ENCODE measurements around the gene LRBA. TPM values are rescaled to one million over a fixed set of nuclear protein-coding genes. Genes with fewer than 3 reads are reported as not detected.

The LRBA gene
- total and polyA plus RNA-seq, 2 of the 4 experiments (the other 2 are of a cell fraction) = 10.2 to 51.6 TPM

DNA sequence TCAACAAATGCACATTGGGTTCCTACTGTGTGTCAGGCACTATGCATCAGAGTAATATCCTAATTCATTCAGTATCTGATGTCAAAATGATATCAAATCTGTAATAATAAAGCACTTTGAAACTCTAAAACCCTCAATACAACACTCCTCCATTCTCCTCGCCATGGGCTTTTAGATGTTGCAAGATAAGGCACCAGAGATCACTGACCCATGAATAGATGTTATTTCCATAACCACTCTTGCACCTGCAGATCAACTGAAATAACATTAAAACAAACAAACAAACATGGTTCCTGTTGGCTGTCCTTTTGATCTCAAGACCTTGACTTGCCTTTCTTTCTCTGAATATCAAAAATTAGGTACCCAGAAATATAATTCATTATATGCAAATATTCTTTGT, 333.0 kb downstream of the LRBA start:
- intact Hi-C loops (cut with micrococcal nuclease) = loop anchor here (5.0 kb wide), 1 partner anchor 50 kb away; no protein-coding TSS in a partner anchor

More for the DNA sequence above, 333.0 kb downstream of the LRBA start:
- Histone ChIP-seq H2BK120ac (ENCODE audit: low read depth, low read length) (no peak overlapping the region), H3K36me3 (ENCODE audit: control insufficient read depth, insufficient read depth, low read length) (no peaks in the 10 kb centered on the region), H2AFZ (replicated peaks; ENCODE audit: low read length, poor library complexity) (no peak overlapping the region), H3K56ac (ENCODE audit: extremely low read depth, insufficient read depth, low read length) (no peak overlapping the region), H3K4me1 (ENCODE audit: control insufficient read depth, insufficient read depth, low read length) (no peaks in the 10 kb centered on the region), H2BK20ac (ENCODE audit: low read depth, low read length) (no peak overlapping the region), H2BK5ac (ENCODE audit: low read depth, low read length, poor library complexity, severe bottlenecking) (no peak overlapping the region), H3K14ac (replicated peaks; ENCODE audit: low read depth, low read length) (no peak overlapping the region), H3K4me3 (ENCODE audit: insufficient read depth, low read depth, low read length) (no peak overlapping the region), H2BK15ac (ENCODE audit: low read depth, low read length) (no peak overlapping the region), H2AK5ac (ENCODE audit: low read depth, low read length) (no peak overlapping the region), H3K79me1 (ENCODE audit: low read depth in 1 of 2, low read length in 2 of 2) (no peaks in the 10 kb centered on the region), H3K9me1 (ENCODE audit: insufficient read depth, low read length) (peaks cover 2% of the 10 kb centered on the region; the same call in 1 of the 2 replicates), H3K9ac (ENCODE audit: low read depth, low read length) (no peak overlapping the region), H4K20me1 (ENCODE audit: insufficient read depth, low read length) (no peaks in the 10 kb centered on the region), H4K8ac (ENCODE audit: low read depth in 2 of 2, low read length in 2 of 2) (no peak overlapping the region), H3K9me3 (ENCODE audit: control insufficient read depth, insufficient read depth, low read length) (no peaks in the 10 kb centered on the region), H3K4ac (ENCODE audit: low read depth, low read length) (no peak overlapping the region), H3K18ac (ENCODE audit: low read depth, low read length) (no peak overlapping the region), H2AK9ac (replicated peaks; ENCODE audit: low read depth, low read length, poor library complexity) (no peak overlapping the region), H3K23ac (ENCODE audit: low read depth, low read length) (no peak overlapping the region), H3K4me2 (ENCODE audit: low read depth, low read length) (no peak overlapping the region), H4K5ac (ENCODE audit: low read depth, low read length) (no peak overlapping the region), H3K27me3 (ENCODE audit: control insufficient read depth, insufficient read depth, low read length) (no peaks in the 10 kb centered on the region), H4K91ac (ENCODE audit: insufficient read depth, low read depth, low read length) (no peak overlapping the region), H3K27ac (ENCODE audit: insufficient read depth, low read length) (no peak overlapping the region)
- no peak for ATAC-seq (ENCODE audit: low read depth)
- BruUV-seq (replicated peaks) = no TSS peak
- TF ChIP-seq SMC3 (IDR thresholded peaks at IDR 0.05; ENCODE audit: low read depth, low read length) (no peak), RAD21 (IDR thresholded peaks at IDR 0.05; ENCODE audit: low read length) (no peak), FOS (IDR thresholded peaks at IDR 0.05; ENCODE audit: low read depth, low read length) (no peak), POLR2A (IDR thresholded peaks at IDR 0.05; ENCODE audit: low read depth, low read length) (no peak), MAFK (IDR thresholded peaks at IDR 0.05; ENCODE audit: low read depth, low read length) (no peak), MAZ (IDR thresholded peaks at IDR 0.05; ENCODE audit: borderline replicate concordance, low read depth, low read length) (no peak), RFX5 (IDR thresholded peaks at IDR 0.05; ENCODE audit: low read depth, low read length) (no peak), RCOR1 (IDR thresholded peaks at IDR 0.05; ENCODE audit: insufficient replicate concordance, low read length) (no peak), MXI1 (IDR thresholded peaks at IDR 0.05; ENCODE audit: borderline replicate concordance, low read depth, low read length) (no peak), NFE2L2 (IDR thresholded peaks at IDR 0.05; ENCODE audit: low read depth, low read length) (no peak), BHLHE40 (IDR thresholded peaks at IDR 0.05; ENCODE audit: low read depth, low read length) (no peak), CEBPB (IDR thresholded peaks at IDR 0.05; ENCODE audit: low read depth, low read length) (no peak), CHD1 (IDR thresholded peaks at IDR 0.05; ENCODE audit: low read depth, low read length) (no peak)
- TF ChIP-seq, protein P1, sequence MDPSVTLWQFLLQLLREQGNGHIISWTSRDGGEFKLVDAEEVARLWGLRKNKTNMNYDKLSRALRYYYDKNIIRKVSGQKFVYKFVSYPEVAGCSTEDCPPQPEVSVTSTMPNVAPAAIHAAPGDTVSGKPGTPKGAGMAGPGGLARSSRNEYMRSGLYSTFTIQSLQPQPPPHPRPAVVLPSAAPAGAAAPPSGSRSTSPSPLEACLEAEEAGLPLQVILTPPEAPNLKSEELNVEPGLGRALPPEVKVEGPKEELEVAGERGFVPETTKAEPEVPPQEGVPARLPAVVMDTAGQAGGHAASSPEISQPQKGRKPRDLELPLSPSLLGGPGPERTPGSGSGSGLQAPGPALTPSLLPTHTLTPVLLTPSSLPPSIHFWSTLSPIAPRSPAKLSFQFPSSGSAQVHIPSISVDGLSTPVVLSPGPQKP (IDR thresholded peaks at IDR 0.05; ENCODE audit: borderline replicate concordance, low read depth, low read length) = no peak
- TF ChIP-seq, protein P2, sequence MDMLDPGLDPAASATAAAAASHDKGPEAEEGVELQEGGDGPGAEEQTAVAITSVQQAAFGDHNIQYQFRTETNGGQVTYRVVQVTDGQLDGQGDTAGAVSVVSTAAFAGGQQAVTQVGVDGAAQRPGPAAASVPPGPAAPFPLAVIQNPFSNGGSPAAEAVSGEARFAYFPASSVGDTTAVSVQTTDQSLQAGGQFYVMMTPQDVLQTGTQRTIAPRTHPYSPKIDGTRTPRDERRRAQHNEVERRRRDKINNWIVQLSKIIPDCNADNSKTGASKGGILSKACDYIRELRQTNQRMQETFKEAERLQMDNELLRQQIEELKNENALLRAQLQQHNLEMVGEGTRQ (IDR thresholded peaks at IDR 0.05; ENCODE audit: low read depth, low read length) = no peak
- TF ChIP-seq, protein P3, sequence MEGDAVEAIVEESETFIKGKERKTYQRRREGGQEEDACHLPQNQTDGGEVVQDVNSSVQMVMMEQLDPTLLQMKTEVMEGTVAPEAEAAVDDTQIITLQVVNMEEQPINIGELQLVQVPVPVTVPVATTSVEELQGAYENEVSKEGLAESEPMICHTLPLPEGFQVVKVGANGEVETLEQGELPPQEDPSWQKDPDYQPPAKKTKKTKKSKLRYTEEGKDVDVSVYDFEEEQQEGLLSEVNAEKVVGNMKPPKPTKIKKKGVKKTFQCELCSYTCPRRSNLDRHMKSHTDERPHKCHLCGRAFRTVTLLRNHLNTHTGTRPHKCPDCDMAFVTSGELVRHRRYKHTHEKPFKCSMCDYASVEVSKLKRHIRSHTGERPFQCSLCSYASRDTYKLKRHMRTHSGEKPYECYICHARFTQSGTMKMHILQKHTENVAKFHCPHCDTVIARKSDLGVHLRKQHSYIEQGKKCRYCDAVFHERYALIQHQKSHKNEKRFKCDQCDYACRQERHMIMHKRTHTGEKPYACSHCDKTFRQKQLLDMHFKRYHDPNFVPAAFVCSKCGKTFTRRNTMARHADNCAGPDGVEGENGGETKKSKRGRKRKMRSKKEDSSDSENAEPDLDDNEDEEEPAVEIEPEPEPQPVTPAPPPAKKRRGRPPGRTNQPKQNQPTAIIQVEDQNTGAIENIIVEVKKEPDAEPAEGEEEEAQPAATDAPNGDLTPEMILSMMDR (conservative IDR thresholded peaks at IDR 0.05; ENCODE audit: low read depth, low read length) = no peak
- no CpG with 5 or more reads among the region's 1 CpG for WGBS, 2 experiments (ENCODE audit: extremely low coverage in 2 of 2, insufficient read length in 1 of 2)
- DNase-seq = no peak
- in situ Hi-C loops (cut with MboI; ENCODE audit: low sequenced_read_pairs) = no loop called here
- CTCF ChIA-PET = interaction anchor here (0.8 kb wide), 1 partner anchor 12 kb away, joined by 3 read pairs; no protein-coding TSS in a partner anchor
- POLR2A ChIA-PET (ENCODE audit: unreplicated experiment) = no interaction called here
- dilution Hi-C loops (cut with HindIII; ENCODE audit: low sequenced_read_pairs, unreplicated experiment) = no loop called here
